K562 (cell line): ENCODE data around the gene SCG5. TPM values are rescaled to one million over a fixed set of nuclear protein-coding genes. Genes with fewer than 3 reads are reported as not detected.

Source experiments
- ATAC-seq: fragments of 200-7000 bp; cut with Tn5 transposase; 3 replicates; pipeline ENCODE4 v1.9.1; 2020; ENCODE audit warnings: moderate library complexity
- BruUV-seq: library from RNA; stranded (reverse); fragments of 400-500 nt; replicated peaks from 2 replicates; lab custom pipeline; 2021; lab: Mats Ljungman, UMichigan
- CTCF ChIA-PET: fragments of 300-600 bp; formaldehyde crosslinking; extraction: SDS; loops from one replicate; lab custom pipeline; 2021; ENCODE audit warnings: low intra/inter-chr PET ratio; lab: Yijun Ruan, JAX
- POLR2A ChIA-PET: fragments of 300-600, 350-650 bp; sonication (Branson Sonifier 250); formaldehyde crosslinking; extraction: SDS; loops from one replicate; lab custom pipeline; 2021; ENCODE audit warnings: antibody characterized with exemption, inconsistent platforms; lab: Yijun Ruan, JAX
- DNase-seq, 4 experiments: peaks; one replicate each; pipeline versions ENCODE4 v3.0.0 to v3.0.0-alpha.2; 2011 to 2018; ENCODE audit warnings: low spot score in 3 of 4, mixed read lengths in 3 of 4; ENCODE audit errors: extremely low read depth in 1 of 4
- FAIRE-seq: peaks from 2 replicates; lab custom pipeline; 2011; peaks lifted over from hg19 to GRCh38; lab: Jason Lieb, UNC
- H2AFZ ChIP-seq: 2 replicates; pipeline ENCODE4 v1.6.0; 2011; ENCODE audit warnings: low read depth, low read length, control low read depth, inconsistent platforms
- H3K27ac ChIP-seq: fragments of 200-600 bp; 3 replicates; pipeline ENCODE4 v1.8.0; 2011; ENCODE audit warnings: low read depth, mild to moderate bottlenecking, control low read depth, inconsistent platforms, low read length, moderate library complexity, mixed read lengths; ENCODE audit errors: extremely low read depth
- H3K27me3 ChIP-seq, 2 experiments: fragments of 300-600 bp in 1 of 2; 2 replicates in 1 of 2; 3 replicates in 1 of 2; pipeline versions ENCODE4 v1.6.0 to v1.8.0; 2011; ENCODE audit warnings: inconsistent platforms in 2 of 2, low read length in 2 of 2, mild to moderate bottlenecking in 1 of 2, mixed read lengths in 1 of 2, moderate library complexity in 1 of 2; ENCODE audit not compliant: control insufficient read depth in 2 of 2, insufficient read depth in 2 of 2
- H3K36me3 ChIP-seq: fragments of 300-600 bp; 3 replicates; pipeline ENCODE4 v1.8.0; 2011; ENCODE audit warnings: mild to moderate bottlenecking, low read length, inconsistent platforms; ENCODE audit not compliant: control insufficient read depth, insufficient read depth
- H3K4me1 ChIP-seq, 2 experiments: fragments of 200-600 bp in 1 of 2; replicated peaks in 1 of 2; 2 replicates in 1 of 2; 3 replicates in 1 of 2; pipeline versions ENCODE4 v1.5.1 to v1.8.0; 2011; ENCODE audit warnings: inconsistent platforms in 2 of 2, low read length in 2 of 2, mild to moderate bottlenecking in 1 of 2, mixed read lengths in 1 of 2, moderate library complexity in 1 of 2; ENCODE audit not compliant: control insufficient read depth in 2 of 2, insufficient read depth in 2 of 2
- H3K4me2 ChIP-seq: 2 replicates; pipeline ENCODE4 v1.6.1; 2011; ENCODE audit warnings: low read length, control low read depth, inconsistent platforms, mixed read lengths; ENCODE audit not compliant: insufficient read depth
- H3K4me3 ChIP-seq: fragments of 200-600 bp; sonication (generic), shearing (Covaris generic); 2 replicates; pipeline ENCODE4 v1.5.1; 2016; ENCODE audit warnings: control low read depth, inconsistent platforms
- H3K79me2 ChIP-seq: fragments of 200-600 bp; 3 replicates; pipeline ENCODE4 v1.8.0; 2011; ENCODE audit warnings: low read length, inconsistent platforms; ENCODE audit not compliant: control insufficient read depth, insufficient read depth
- H3K9ac ChIP-seq, 2 experiments: 2 replicates each; pipeline versions ENCODE4 v1.6.0 to v1.6.1; 2011; ENCODE audit warnings: low read depth in 2 of 2, low read length in 2 of 2, control low read depth in 1 of 2, inconsistent platforms in 1 of 2, mild to moderate bottlenecking in 1 of 2, mixed read lengths in 1 of 2; ENCODE audit not compliant: insufficient read depth in 1 of 2
- H3K9me1 ChIP-seq: one replicate; pipeline ENCODE4 v1.6.0; 2011; ENCODE audit warnings: inconsistent platforms, mild to moderate bottlenecking, low read length, moderate library complexity; ENCODE audit not compliant: control insufficient read depth, insufficient read depth
- H3K9me3 ChIP-seq: replicated peaks from 2 replicates; pipeline ENCODE4 v1.5.1; 2011; ENCODE audit warnings: low read depth, low read length, inconsistent platforms; ENCODE audit not compliant: control insufficient read depth, insufficient read depth
- H4K20me1 ChIP-seq: replicated peaks from 2 replicates; pipeline ENCODE4 v1.6.1; 2011; ENCODE audit warnings: low read length, inconsistent platforms, mixed read lengths; ENCODE audit not compliant: control insufficient read depth, insufficient read depth
- FOXK1 ChIP-seq: sonication (generic); formaldehyde crosslinking; IDR thresholded peaks from 2 replicates; pipeline ENCODE4 v1.8.0; 2022; ENCODE audit warnings: missing genetic modification reagents, mild to moderate bottlenecking, borderline replicate concordance
- KDM1A ChIP-seq, 2 experiments: fragments of 450-650 bp; IDR thresholded peaks; 2 replicates each; pipeline ENCODE4 v1.6.1; 2016; ENCODE audit warnings: mild to moderate bottlenecking in 2 of 2
- KLF16 ChIP-seq: IDR thresholded peaks from 2 replicates; pipeline ENCODE4 v1.6.1; 2016; ENCODE audit warnings: antibody characterized with exemption
- LCOR ChIP-seq: sonication (generic); formaldehyde crosslinking; IDR thresholded peaks from 2 replicates; pipeline ENCODE4 v1.8.0; 2022; ENCODE audit warnings: mild to moderate bottlenecking, missing genetic modification reagents
- NFYB ChIP-seq: IDR thresholded peaks from 2 replicates; pipeline ENCODE4 v1.6.1; 2011; ENCODE audit warnings: mild to moderate bottlenecking, moderate library complexity; ENCODE audit not compliant: insufficient read length; ENCODE audit errors: extremely low read depth
- SRSF9 ChIP-seq: fragments of 200-400 bp; formaldehyde crosslinking; IDR thresholded peaks from 2 replicates; pipeline ENCODE4 v1.6.1; 2017; ENCODE audit warnings: low read depth, low read length, borderline replicate concordance
- ZNF175 ChIP-seq: fragments of 200-800 bp; sonication (Bioruptor generic); IDR thresholded peaks from 2 replicates; pipeline ENCODE4 v1.6.1; 2016; ENCODE audit warnings: low read depth, mild to moderate bottlenecking, missing genetic modification characterization, missing compliant biosample characterization
- WGBS: fragments of 100-300 bp; shearing (Covaris generic); methylation state at CpG from one replicate; pipeline ENCODE4 v1.1.6; 2016; ENCODE audit warnings: low coverage, mixed read lengths; ENCODE audit not compliant: insufficient coverage; ENCODE audit errors: missing lambda C conversion rate; 5-methylcytosine and 5-hydroxymethylcytosine counted together
- in situ Hi-C: fragments of 300-500 bp; cut with MboI; formaldehyde crosslinking; loops from 4 replicates; pipeline ENCODE4 v1.15.0; 2018; ENCODE audit warnings: inconsistent platforms, mixed read lengths
- intact Hi-C: fragments of 100-400 bp; cut with micrococcal nuclease; formaldehyde crosslinking; loops from 2 replicates; pipeline ENCODE4 v1.14.2; 2022
- polyA plus RNA-seq, 8 experiments: library from polyadenylated mRNA; depleted of rRNA in 4 of 8; stranded (reverse) in 5 of 8; unstranded in 3 of 8; fragments of >200 nt; fragmentation: Nextera tagmentation in 2 of 8; fragmentation: Illumina TruSeq in 1 of 8; extraction: Ambion mirVana in 2 of 8; extraction: Trizol in 1 of 8; gene quantifications; 2 replicates each; pipeline versions ENCODE4 v1.2.1 to v1.2.3, GENCODE V29; 2011 to 2014; ENCODE audit warnings: inconsistent platforms in 1 of 8, missing spikeins in 1 of 8
- total RNA-seq, 7 experiments: library from RNA; depleted of rRNA in 6 of 7; stranded (reverse); fragments of >200 nt in 6 of 7; fragmentation: Illumina TruSeq in 2 of 7; extraction: Trizol in 2 of 7; gene quantifications; 2 replicates each; pipeline versions ENCODE4 v1.2.1 to v1.2.3, GENCODE V29; 2011 to 2021; ENCODE audit warnings: low replicate concordance in 1 of 7
- TF ChIP-seq, protein P1 (sequence below): fragments of 150-350 bp; IDR thresholded peaks from 2 replicates; pipeline ENCODE4 v1.6.1; 2014; ENCODE audit warnings: low read depth, mild to moderate bottlenecking, low read length, borderline replicate concordance

The SCG5 gene
- total and polyA plus RNA-seq, 9 of the 15 experiments (the other 6 are each of a cell fraction or from before 2014, with no cell fraction given): 0.06 to 0.76 (median 0.28) TPM; not detected in 2

DNA sequence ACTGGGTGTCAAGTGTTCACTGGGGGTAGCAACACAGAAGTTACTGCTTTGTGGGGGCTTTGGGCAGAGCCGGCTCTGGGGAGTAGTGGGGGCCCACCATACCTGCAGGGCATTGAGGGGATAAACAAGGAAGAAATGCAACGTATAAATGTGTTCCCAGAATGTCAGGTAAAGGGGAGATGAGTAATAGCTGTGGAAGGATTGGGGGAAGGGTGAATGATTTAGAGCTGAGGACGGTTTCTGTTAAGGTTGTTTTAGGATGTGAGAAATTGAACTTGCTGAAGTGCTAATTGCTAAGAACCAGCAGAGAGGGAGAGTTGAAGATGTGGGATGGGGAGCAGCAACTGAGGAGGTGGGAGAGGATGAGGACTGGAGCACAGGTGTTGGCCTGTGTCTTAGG lies 10.7 kb downstream of the SCG5 start:
- ChIA-PET POLR2A (no interaction called here), CTCF (interaction anchor here (1.0 kb wide), 1 partner anchor 341 kb away, joined by 3 read pairs; no protein-coding TSS in a partner anchor)
- Histone ChIP-seq H3K79me2 (no peaks in the 10 kb centered on the region), H3K27ac (no peak overlapping the region), H3K36me3 (no peaks in the 10 kb centered on the region), H3K9me1 (no peaks in the 10 kb centered on the region), H3K9ac (no peak overlapping the region), H3K4me1 (peaks cover 0 to 3% of the 10 kb centered on the region in 2 experiments; a peak in 2 of 5 replicates), H3K4me3 (no peak overlapping the region), H3K4me2 (no peak overlapping the region), H2AFZ (no peak overlapping the region), H3K9me3 (no peaks in the 10 kb centered on the region), H4K20me1 (0 out of 2 replicates have a peak, but pooled peaks cover 5% of the 10 kb centered on the region), H3K27me3 (no peaks in the 10 kb centered on the region)
- DNase-seq: no peak
- 27% methylated on average over 3 of the region's 3 CpGs for WGBS
- in situ Hi-C loops (no loop called here), intact Hi-C loops (no loop called here)
- no TSS peak for BruUV-seq
- no peak for TF ChIP-seq NFYB
- TF ChIP-seq ZNF175: no peak
- TF ChIP-seq FOXK1: no peak
- no peak for TF ChIP-seq KDM1A (IDR thresholded peaks at IDR 0.05)
- TF ChIP-seq KLF16: no peak
- TF ChIP-seq SRSF9: no peak
- TF ChIP-seq, protein P1, sequence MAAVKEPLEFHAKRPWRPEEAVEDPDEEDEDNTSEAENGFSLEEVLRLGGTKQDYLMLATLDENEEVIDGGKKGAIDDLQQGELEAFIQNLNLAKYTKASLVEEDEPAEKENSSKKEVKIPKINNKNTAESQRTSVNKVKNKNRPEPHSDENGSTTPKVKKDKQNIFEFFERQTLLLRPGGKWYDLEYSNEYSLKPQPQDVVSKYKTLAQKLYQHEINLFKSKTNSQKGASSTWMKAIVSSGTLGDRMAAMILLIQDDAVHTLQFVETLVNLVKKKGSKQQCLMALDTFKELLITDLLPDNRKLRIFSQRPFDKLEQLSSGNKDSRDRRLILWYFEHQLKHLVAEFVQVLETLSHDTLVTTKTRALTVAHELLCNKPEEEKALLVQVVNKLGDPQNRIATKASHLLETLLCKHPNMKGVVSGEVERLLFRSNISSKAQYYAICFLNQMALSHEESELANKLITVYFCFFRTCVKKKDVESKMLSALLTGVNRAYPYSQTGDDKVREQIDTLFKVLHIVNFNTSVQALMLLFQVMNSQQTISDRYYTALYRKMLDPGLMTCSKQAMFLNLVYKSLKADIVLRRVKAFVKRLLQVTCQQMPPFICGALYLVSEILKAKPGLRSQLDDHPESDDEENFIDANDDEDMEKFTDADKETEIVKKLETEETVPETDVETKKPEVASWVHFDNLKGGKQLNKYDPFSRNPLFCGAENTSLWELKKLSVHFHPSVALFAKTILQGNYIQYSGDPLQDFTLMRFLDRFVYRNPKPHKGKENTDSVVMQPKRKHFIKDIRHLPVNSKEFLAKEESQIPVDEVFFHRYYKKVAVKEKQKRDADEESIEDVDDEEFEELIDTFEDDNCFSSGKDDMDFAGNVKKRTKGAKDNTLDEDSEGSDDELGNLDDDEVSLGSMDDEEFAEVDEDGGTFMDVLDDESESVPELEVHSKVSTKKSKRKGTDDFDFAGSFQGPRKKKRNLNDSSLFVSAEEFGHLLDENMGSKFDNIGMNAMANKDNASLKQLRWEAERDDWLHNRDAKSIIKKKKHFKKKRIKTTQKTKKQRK: no peak
- TF ChIP-seq LCOR (CRISPR knock-in tag): no peak
- no peak for FAIRE-seq
- ATAC-seq: no peak
